HepG2 (cell line): ENCODE data around the gene KAZALD1. TPM values are rescaled to one million over a fixed set of nuclear protein-coding genes. Genes with fewer than 3 reads are reported as not detected.

Experiments used
- ATAC-seq: fragments of 200-7000 bp; cut with Tn5 transposase; 3 replicates; pipeline ENCODE4 v1.9.1; 2020; ENCODE audit warnings: mild to moderate bottlenecking, moderate library complexity
- BruUV-seq: library from RNA; stranded (reverse); fragments of 400-500 nt; replicated peaks from 2 replicates; lab custom pipeline; 2021; lab: Mats Ljungman, UMichigan
- CTCF ChIA-PET: fragments of 300-600 bp; formaldehyde crosslinking; extraction: SDS; loops from one replicate; lab custom pipeline; 2021; ENCODE audit warnings: low total read pairs, inconsistent platforms, low intra/inter-chr PET ratio; lab: Yijun Ruan, JAX
- POLR2A ChIA-PET: fragments of 350-600 bp; sonication (Branson Sonifier 250); formaldehyde crosslinking; loops from one replicate; lab custom pipeline; 2020; ENCODE audit warnings: antibody characterized with exemption, inconsistent platforms; lab: Yijun Ruan, JAX
- DNase-seq: peaks from one replicate; pipeline ENCODE4 v3.0.0-alpha.2; 2015; ENCODE audit warnings: low spot score
- FAIRE-seq: peaks from 3 replicates; lab custom pipeline; 2011; peaks lifted over from hg19 to GRCh38; lab: Jason Lieb, UNC
- H2AFZ ChIP-seq: one replicate; pipeline ENCODE4 v1.6.1; 2011; ENCODE audit warnings: low read length, inconsistent platforms
- H3K27ac ChIP-seq: fragments of 300-600 bp; 3 replicates; pipeline ENCODE4 v1.8.0; 2011; ENCODE audit warnings: mixed run types, mild to moderate bottlenecking, mixed read lengths, low read length, inconsistent platforms; ENCODE audit not compliant: insufficient read depth; ENCODE audit errors: extremely low read length
- H3K27me3 ChIP-seq, 2 experiments: fragments of 200-600 bp in 1 of 2; 2 replicates in 1 of 2; 3 replicates in 1 of 2; pipeline versions ENCODE4 v1.6.0 to v1.8.0; 2011; ENCODE audit warnings: low read length in 2 of 2, mild to moderate bottlenecking in 2 of 2, moderate library complexity in 2 of 2, inconsistent platforms in 1 of 2; ENCODE audit not compliant: insufficient read depth in 2 of 2, control insufficient read depth in 1 of 2
- H3K36me3 ChIP-seq, 2 experiments: fragments of 200-600 bp in 1 of 2; replicated peaks in 1 of 2; 2 replicates in 1 of 2; 3 replicates in 1 of 2; pipeline versions ENCODE4 v1.5.1 to v1.8.0; 2011; ENCODE audit warnings: low read length in 2 of 2, inconsistent platforms in 1 of 2; ENCODE audit not compliant: insufficient read depth in 2 of 2, control insufficient read depth in 1 of 2
- H3K4me1 ChIP-seq: 2 replicates; pipeline ENCODE4 v1.5.1; 2012; ENCODE audit warnings: low read length, inconsistent platforms; ENCODE audit not compliant: insufficient read depth
- H3K4me2 ChIP-seq: 2 replicates; pipeline ENCODE4 v1.6.0; 2011; ENCODE audit warnings: low read depth, low read length, inconsistent platforms
- H3K4me3 ChIP-seq, 3 experiments: fragments of 200-600 bp in 1 of 3; sonication (generic), shearing (Covaris generic) in 1 of 3; replicated peaks in 1 of 3; 2 replicates each; pipeline ENCODE4 v1.5.1; 2011 to 2016; ENCODE audit warnings: low read length in 3 of 3, inconsistent platforms in 2 of 3, low read depth in 2 of 3, mild to moderate bottlenecking in 2 of 3, control low read depth in 1 of 3, mixed read lengths in 1 of 3; ENCODE audit not compliant: insufficient read depth in 1 of 3
- H3K79me2 ChIP-seq: one replicate; pipeline ENCODE4 v1.6.1; 2011; ENCODE audit warnings: low read length, inconsistent platforms; ENCODE audit not compliant: insufficient read depth
- H3K9ac ChIP-seq: 2 replicates; pipeline ENCODE4 v1.6.0; 2011; ENCODE audit warnings: mild to moderate bottlenecking, low read depth, low read length, inconsistent platforms; ENCODE audit not compliant: insufficient read depth
- H3K9me3 ChIP-seq: 2 replicates; pipeline ENCODE4 v1.5.1; 2012; ENCODE audit warnings: mild to moderate bottlenecking, low read length
- H4K20me1 ChIP-seq: 2 replicates; pipeline ENCODE4 v1.6.0; 2011; ENCODE audit warnings: inconsistent platforms, mild to moderate bottlenecking, low read length, moderate library complexity; ENCODE audit not compliant: insufficient read depth
- KLF6 ChIP-seq: IDR thresholded peaks from 2 replicates; pipeline ENCODE4 v1.8.0; 2016; ENCODE audit warnings: missing biosample characterization, missing genetic modification reagents
- LCORL ChIP-seq, 2 experiments: fragments of 450-650 bp in 1 of 2; sonication (generic) in 1 of 2; formaldehyde crosslinking in 1 of 2; IDR thresholded peaks; 2 replicates each; pipeline versions ENCODE4 v1.5.0 to v1.6.1; 2017 to 2020; ENCODE audit warnings: antibody characterized with exemption in 1 of 2, missing genetic modification reagents in 1 of 2
- MEF2D ChIP-seq: sonication (generic); formaldehyde crosslinking; IDR thresholded peaks from 2 replicates; pipeline ENCODE4 v1.5.1; 2020; ENCODE audit warnings: mild to moderate bottlenecking, missing genetic modification reagents
- MXD4 ChIP-seq: IDR thresholded peaks from 2 replicates; pipeline ENCODE4 v1.6.1; 2016; ENCODE audit warnings: mild to moderate bottlenecking, missing biosample characterization, missing genetic modification reagents
- WGBS: methylation state at CpG from one replicate; pipeline ENCODE4 v1.1.6; 2017; ENCODE audit warnings: low lambda C conversion rate; 5-methylcytosine and 5-hydroxymethylcytosine counted together
- in situ Hi-C: cut with HindIII; loops from 2 replicates; pipeline ENCODE4 v1.10.0; 2017; ENCODE audit warnings: low pct_unique_long_range_greater_than_20kb; ENCODE audit not compliant: extremely low pct_ligation_motif_present
- intact Hi-C: fragments of 100-400 bp; cut with micrococcal nuclease; formaldehyde crosslinking; loops from one replicate; pipeline ENCODE4 v1.10.0; 2022; ENCODE audit not compliant: unreplicated experiment
- polyA plus RNA-seq, 8 experiments: library from polyadenylated mRNA; depleted of rRNA in 3 of 8; stranded (reverse) in 7 of 8; unstranded in 1 of 8; fragments of >200 nt; fragmentation: Illumina TruSeq in 4 of 8; extraction: Trizol in 4 of 8; gene quantifications; 2 replicates each; pipeline versions ENCODE4 v1.2.1 to v1.2.3, GENCODE V29; 2011 to 2016; ENCODE audit warnings: low read depth in 4 of 8, missing spikeins in 1 of 8, mixed read lengths in 1 of 8; ENCODE audit not compliant: insufficient read depth in 1 of 8
- total RNA-seq, 5 experiments: library from RNA; depleted of rRNA; stranded (reverse); fragments of >200 nt; fragmentation: Illumina TruSeq; extraction: Trizol; gene quantifications; 2 replicates each; pipeline ENCODE4 v1.2.3, GENCODE V29; 2016; ENCODE audit warnings: low read depth in 1 of 5
- TF ChIP-seq, protein P1 (sequence below): sonication (generic); formaldehyde crosslinking; IDR thresholded peaks from 2 replicates; pipeline ENCODE4 v1.9.0; 2021; ENCODE audit warnings: mild to moderate bottlenecking, missing genetic modification reagents

KAZALD1 gene
- total and polyA plus RNA-seq, 2 of the 13 experiments (the other 11 are each of a cell fraction or from before 2014, with no cell fraction given), result 16.7 to 27.7 TPM

DNA sequence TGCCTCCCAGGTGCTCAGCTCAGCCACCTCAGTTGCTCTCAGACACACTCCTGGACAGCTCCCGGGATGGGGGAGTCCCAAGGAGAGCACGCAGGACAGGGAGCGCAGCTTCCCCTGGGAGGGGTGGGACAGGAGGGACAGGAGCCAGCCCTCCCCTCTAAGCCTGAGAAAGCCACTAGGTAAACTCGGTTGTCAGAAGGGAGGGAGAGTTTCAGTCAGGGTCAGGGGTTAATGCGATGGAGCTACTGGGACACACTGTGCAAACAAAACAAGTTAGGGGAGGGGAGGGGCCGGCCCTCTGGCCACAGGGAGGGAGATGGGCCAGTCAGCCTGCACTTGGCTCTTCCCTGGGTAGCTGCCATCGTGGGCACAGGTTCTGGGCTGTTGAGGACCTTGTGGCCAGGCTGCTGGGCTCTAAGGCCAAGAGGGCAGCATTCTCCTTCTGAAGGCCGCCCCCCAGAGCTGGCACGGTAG, 31.1 kb downstream of the KAZALD1 start (continued):
- TF ChIP-seq, protein P1, sequence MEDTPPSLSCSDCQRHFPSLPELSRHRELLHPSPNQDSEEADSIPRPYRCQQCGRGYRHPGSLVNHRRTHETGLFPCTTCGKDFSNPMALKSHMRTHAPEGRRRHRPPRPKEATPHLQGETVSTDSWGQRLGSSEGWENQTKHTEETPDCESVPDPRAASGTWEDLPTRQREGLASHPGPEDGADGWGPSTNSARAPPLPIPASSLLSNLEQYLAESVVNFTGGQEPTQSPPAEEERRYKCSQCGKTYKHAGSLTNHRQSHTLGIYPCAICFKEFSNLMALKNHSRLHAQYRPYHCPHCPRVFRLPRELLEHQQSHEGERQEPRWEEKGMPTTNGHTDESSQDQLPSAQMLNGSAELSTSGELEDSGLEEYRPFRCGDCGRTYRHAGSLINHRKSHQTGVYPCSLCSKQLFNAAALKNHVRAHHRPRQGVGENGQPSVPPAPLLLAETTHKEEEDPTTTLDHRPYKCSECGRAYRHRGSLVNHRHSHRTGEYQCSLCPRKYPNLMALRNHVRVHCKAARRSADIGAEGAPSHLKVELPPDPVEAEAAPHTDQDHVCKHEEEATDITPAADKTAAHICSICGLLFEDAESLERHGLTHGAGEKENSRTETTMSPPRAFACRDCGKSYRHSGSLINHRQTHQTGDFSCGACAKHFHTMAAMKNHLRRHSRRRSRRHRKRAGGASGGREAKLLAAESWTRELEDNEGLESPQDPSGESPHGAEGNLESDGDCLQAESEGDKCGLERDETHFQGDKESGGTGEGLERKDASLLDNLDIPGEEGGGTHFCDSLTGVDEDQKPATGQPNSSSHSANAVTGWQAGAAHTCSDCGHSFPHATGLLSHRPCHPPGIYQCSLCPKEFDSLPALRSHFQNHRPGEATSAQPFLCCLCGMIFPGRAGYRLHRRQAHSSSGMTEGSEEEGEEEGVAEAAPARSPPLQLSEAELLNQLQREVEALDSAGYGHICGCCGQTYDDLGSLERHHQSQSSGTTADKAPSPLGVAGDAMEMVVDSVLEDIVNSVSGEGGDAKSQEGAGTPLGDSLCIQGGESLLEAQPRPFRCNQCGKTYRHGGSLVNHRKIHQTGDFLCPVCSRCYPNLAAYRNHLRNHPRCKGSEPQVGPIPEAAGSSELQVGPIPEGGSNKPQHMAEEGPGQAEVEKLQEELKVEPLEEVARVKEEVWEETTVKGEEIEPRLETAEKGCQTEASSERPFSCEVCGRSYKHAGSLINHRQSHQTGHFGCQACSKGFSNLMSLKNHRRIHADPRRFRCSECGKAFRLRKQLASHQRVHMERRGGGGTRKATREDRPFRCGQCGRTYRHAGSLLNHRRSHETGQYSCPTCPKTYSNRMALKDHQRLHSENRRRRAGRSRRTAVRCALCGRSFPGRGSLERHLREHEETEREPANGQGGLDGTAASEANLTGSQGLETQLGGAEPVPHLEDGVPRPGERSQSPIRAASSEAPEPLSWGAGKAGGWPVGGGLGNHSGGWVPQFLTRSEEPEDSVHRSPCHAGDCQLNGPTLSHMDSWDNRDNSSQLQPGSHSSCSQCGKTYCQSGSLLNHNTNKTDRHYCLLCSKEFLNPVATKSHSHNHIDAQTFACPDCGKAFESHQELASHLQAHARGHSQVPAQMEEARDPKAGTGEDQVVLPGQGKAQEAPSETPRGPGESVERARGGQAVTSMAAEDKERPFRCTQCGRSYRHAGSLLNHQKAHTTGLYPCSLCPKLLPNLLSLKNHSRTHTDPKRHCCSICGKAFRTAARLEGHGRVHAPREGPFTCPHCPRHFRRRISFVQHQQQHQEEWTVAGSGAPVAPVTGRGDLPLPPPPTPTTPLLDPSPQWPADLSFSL, result no peak
- TF ChIP-seq MEF2D (CRISPR knock-in tag) (no peak), LCORL (IDR thresholded peaks at IDR 0.05) (no peak), LCORL (CRISPR knock-in tag; IDR thresholded peaks at IDR 0.05) (peak; percentile 65; the same call in 1 of the 2 replicates)

DNA sequence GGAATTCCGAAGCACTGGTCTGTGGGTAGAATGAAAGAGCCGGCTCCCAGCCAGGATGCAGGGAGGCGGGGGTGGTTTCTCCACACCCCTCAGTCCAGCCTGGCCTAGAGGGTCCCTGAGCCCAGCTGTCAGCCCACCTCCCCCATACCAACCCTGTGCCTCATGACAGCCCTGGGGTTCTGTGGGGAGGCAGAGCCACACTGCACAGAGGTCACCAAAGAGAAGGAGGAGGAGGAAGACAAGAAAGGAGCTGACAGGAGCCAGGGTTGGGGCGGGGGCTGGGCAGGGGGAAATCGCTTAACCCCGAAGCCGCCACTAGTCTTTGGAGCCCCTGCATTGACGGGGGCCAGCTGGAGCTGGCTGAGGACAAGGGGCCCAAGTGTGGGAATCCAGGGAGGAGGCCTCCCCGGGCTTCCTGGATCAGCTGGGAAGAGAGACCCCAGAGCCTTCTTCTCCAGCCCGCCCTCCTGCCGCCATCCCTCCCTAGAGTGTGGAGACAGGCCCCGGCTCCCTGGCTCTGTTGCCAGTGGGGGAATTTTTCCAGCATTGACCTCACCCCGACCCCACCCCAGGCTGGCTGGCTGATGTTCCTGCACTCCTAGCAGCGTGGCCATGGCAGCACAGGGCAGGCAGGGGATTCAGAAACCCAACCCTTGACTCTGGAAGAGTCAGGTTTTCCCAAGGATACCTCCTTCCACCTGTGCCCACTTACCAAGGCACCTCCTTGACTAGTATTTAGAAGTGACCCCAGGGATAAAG, 32.5 kb downstream of the KAZALD1 start:
- CTCF ChIA-PET, result interaction anchor here (3.1 kb wide), 1 partner anchor 48 kb away, joined by 65 read pairs; no protein-coding TSS in a partner anchor
- in situ Hi-C loops, result no loop called here
- no peak overlapping the region for H3K9ac ChIP-seq
- H3K4me1 ChIP-seq, result peaks cover 22% of the 10 kb centered on the region
- no TSS peak for BruUV-seq
- H2AFZ ChIP-seq, result no peak overlapping the region
- peaks cover 9 to 75% of the 10 kb centered on the region in 2 experiments; a peak in 4 of 5 replicates for H3K27me3 ChIP-seq
- DNase-seq (no peak), FAIRE-seq (no peak), ATAC-seq (no peak)
- no peak overlapping the region for H3K4me3 ChIP-seq
- no peak overlapping the region for H3K27ac ChIP-seq
- H3K79me2 ChIP-seq, result no peaks in the 10 kb centered on the region
- WGBS, result 9% methylated on average over 8 of the region's 14 CpGs
- H3K4me2 ChIP-seq, result no peak overlapping the region
- no peaks in the 10 kb centered on the region for H3K36me3 ChIP-seq
- no peaks in the 10 kb centered on the region for H4K20me1 ChIP-seq
- TF ChIP-seq KLF6 (CRISPR knock-in tag), result no peak
- no peak for TF ChIP-seq MXD4
- POLR2A ChIA-PET, result interaction anchor here (1.5 kb wide), 1 partner anchor 48 kb away, joined by 17 read pairs; no protein-coding TSS in a partner anchor
- H3K9me3 ChIP-seq, result no peaks in the 10 kb centered on the region
- intact Hi-C loops, result no loop called here
